ENCODE data around the gene ASB2. TPM values are rescaled to one million over a fixed set of nuclear protein-coding genes. Genes with fewer than 3 reads are reported as not detected.

ASB2 gene
- polyA plus RNA-seq, 1 donor from 2014 or later: 0.26 TPM

- H3F3A ChIP-seq (ENCODE audit: insufficient read depth, low read length, poor library complexity, severe bottlenecking): no peaks in the 10 kb centered on the region
- no peaks in the 10 kb centered on the region for H3K27me3 ChIP-seq (ENCODE audit: insufficient read depth, low read depth, low read length)
- H3K9me2 ChIP-seq (ENCODE audit: insufficient read depth, low read length): no peaks in the 10 kb centered on the region
- no peaks in the 10 kb centered on the region for H3K36me3 ChIP-seq (ENCODE audit: insufficient read depth, low read length)
- no peak overlapping the region for H3K4me2 ChIP-seq (ENCODE audit: low read length)
- no peaks in the 10 kb centered on the region for H4K20me1 ChIP-seq (ENCODE audit: insufficient read depth)
- no peak overlapping the region for H3K4me3 ChIP-seq (ENCODE audit: low read length)
- H3K27ac ChIP-seq (ENCODE audit: low read length): no peak overlapping the region
- no peak overlapping the region for H2AFZ ChIP-seq (ENCODE audit: low read depth, low read length)
- no peaks in the 10 kb centered on the region for H3K79me2 ChIP-seq (replicated peaks; ENCODE audit: insufficient read depth, low read length)
- TF ChIP-seq POLR2AphosphoS5 (IDR thresholded peaks at IDR 0.05) (no peak), EZH2 (IDR thresholded peaks at IDR 0.05; ENCODE audit: borderline replicate concordance, insufficient read depth, low read length, poor library complexity, severe bottlenecking) (no peak), MXI1 (conservative IDR thresholded peaks at IDR 0.05; ENCODE audit: poor library complexity, severe bottlenecking) (no peak), SMC3 (conservative IDR thresholded peaks at IDR 0.05; ENCODE audit: poor library complexity) (no peak), TAF1 (IDR thresholded peaks at IDR 0.05; ENCODE audit: low read depth) (no peak), REST (IDR thresholded peaks at IDR 0.05; ENCODE audit: borderline replicate concordance) (no peak), RAD21 (conservative IDR thresholded peaks at IDR 0.05) (no peak), EP300 (conservative IDR thresholded peaks at IDR 0.05; ENCODE audit: poor library complexity, severe bottlenecking) (no peak)
- TF ChIP-seq, protein P1, sequence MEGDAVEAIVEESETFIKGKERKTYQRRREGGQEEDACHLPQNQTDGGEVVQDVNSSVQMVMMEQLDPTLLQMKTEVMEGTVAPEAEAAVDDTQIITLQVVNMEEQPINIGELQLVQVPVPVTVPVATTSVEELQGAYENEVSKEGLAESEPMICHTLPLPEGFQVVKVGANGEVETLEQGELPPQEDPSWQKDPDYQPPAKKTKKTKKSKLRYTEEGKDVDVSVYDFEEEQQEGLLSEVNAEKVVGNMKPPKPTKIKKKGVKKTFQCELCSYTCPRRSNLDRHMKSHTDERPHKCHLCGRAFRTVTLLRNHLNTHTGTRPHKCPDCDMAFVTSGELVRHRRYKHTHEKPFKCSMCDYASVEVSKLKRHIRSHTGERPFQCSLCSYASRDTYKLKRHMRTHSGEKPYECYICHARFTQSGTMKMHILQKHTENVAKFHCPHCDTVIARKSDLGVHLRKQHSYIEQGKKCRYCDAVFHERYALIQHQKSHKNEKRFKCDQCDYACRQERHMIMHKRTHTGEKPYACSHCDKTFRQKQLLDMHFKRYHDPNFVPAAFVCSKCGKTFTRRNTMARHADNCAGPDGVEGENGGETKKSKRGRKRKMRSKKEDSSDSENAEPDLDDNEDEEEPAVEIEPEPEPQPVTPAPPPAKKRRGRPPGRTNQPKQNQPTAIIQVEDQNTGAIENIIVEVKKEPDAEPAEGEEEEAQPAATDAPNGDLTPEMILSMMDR (IDR thresholded peaks at IDR 0.05; ENCODE audit: poor library complexity, severe bottlenecking): no peak
- no peak overlapping the region for H3K9ac ChIP-seq (ENCODE audit: low read length)
- no peaks in the 10 kb centered on the region for H3K9me3 ChIP-seq (ENCODE audit: low read length)
Observed at GRCh38 chr14:93997916-93998870, 21.8 kb upstream of the ASB2 start.

DNA sequence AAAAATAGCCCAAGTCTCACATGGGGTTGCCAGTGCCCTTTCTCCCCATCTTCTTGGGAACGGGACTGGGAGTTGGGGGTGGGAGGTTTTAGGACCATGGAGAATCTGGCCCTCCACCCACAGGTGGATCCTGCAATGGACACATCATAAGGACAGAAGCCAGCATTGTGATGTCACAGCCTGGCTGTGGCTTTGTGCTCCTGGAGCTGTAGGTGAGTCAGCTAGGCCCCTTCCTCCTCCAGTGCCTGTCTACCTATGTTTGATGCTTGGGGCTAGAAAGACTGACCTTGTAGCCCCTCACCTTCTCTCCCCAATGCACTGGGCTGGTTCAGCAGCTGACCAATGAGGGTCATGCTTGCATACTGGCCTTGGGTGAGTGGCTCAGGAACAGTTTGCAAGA lies 20.7 kb upstream of the ASB2 start, which contains the start of gene CCDC197:
TSS of gene CCDC197 (plus strand) at position 220 of the 400 bp plus-strand sequence. CDS start 831 bp downstream, outside the sequence.
- Histone ChIP-seq H3K4me3 (ENCODE audit: low read length) (no peak within 1 kb of the TSS), H3K4me2 (ENCODE audit: low read length) (no peak within 1 kb of the TSS)

More for the DNA sequence above, 20.7 kb upstream of the ASB2 start, which contains the start of gene CCDC197:
- Histone ChIP-seq H3K27me3 (ENCODE audit: insufficient read depth, low read depth, low read length) (no peaks in the 10 kb centered on the region), H3K9me2 (ENCODE audit: insufficient read depth, low read length) (no peaks in the 10 kb centered on the region), H3K79me2 (replicated peaks; ENCODE audit: insufficient read depth, low read length) (no peaks in the 10 kb centered on the region), H3K9me3 (ENCODE audit: low read length) (no peaks in the 10 kb centered on the region), H3K9ac (ENCODE audit: low read length) (no peak within 1 kb of the TSS), H3K36me3 (ENCODE audit: insufficient read depth, low read length) (no peaks in the 10 kb centered on the region), H4K20me1 (ENCODE audit: insufficient read depth) (no peaks in the 10 kb centered on the region), H2AFZ (ENCODE audit: low read depth, low read length) (no peak within 1 kb of the TSS), H3F3A (ENCODE audit: insufficient read depth, low read length, poor library complexity, severe bottlenecking) (no peaks in the 10 kb centered on the region), H3K27ac (ENCODE audit: low read length) (no peak within 1 kb of the TSS)
- no peak for TF ChIP-seq TAF1 (IDR thresholded peaks at IDR 0.05; ENCODE audit: low read depth)
- TF ChIP-seq, protein P1 (IDR thresholded peaks at IDR 0.05; ENCODE audit: poor library complexity, severe bottlenecking): no peak
- no peak for TF ChIP-seq EP300 (conservative IDR thresholded peaks at IDR 0.05; ENCODE audit: poor library complexity, severe bottlenecking)
- no peak for TF ChIP-seq RAD21 (conservative IDR thresholded peaks at IDR 0.05)
- TF ChIP-seq MXI1 (conservative IDR thresholded peaks at IDR 0.05; ENCODE audit: poor library complexity, severe bottlenecking): no peak
- no peak for TF ChIP-seq SMC3 (conservative IDR thresholded peaks at IDR 0.05; ENCODE audit: poor library complexity)
- TF ChIP-seq POLR2AphosphoS5 (IDR thresholded peaks at IDR 0.05): no peak
- TF ChIP-seq REST (IDR thresholded peaks at IDR 0.05; ENCODE audit: borderline replicate concordance): no peak
- TF ChIP-seq EZH2 (IDR thresholded peaks at IDR 0.05; ENCODE audit: borderline replicate concordance, insufficient read depth, low read length, poor library complexity, severe bottlenecking): no peak
